K562 (cell line): Measurements from ENCODE around the gene TREX2. TPM values are rescaled to one million over a fixed set of nuclear protein-coding genes. Genes with fewer than 3 reads are reported as not detected.
A peak's percentile ranks its signal among the peaks of the same experiment; 100 is the strongest.

ENCODE experiments used
- HMGN3 ChIP-seq: IDR thresholded peaks from 2 replicates; pipeline ENCODE4 v1.6.1; 2011; ENCODE audit warnings: borderline replicate concordance, low read depth, mild to moderate bottlenecking, mixed read lengths, low read length; ENCODE audit not compliant: insufficient read length; ENCODE audit errors: extremely low read depth
- SREBF2 ChIP-seq: sonication (generic); formaldehyde crosslinking; IDR thresholded peaks from 2 replicates; pipeline ENCODE4 v1.4.0; 2020; ENCODE audit warnings: mild to moderate bottlenecking, missing genetic modification reagents
- TAF1 ChIP-seq: IDR thresholded peaks from 2 replicates; pipeline ENCODE4 v1.6.1; 2011; ENCODE audit warnings: mild to moderate bottlenecking, low read length, moderate library complexity; ENCODE audit not compliant: insufficient read depth, control insufficient read depth, severe bottlenecking; ENCODE audit errors: extremely low read depth
- ZKSCAN8 ChIP-seq: fragments of 200-800 bp; sonication (Bioruptor generic); IDR thresholded peaks from 2 replicates; pipeline ENCODE4 v1.6.1; 2016; ENCODE audit warnings: missing genetic modification characterization, missing compliant biosample characterization
- polyA plus RNA-seq, 8 experiments: library from polyadenylated mRNA; depleted of rRNA in 4 of 8; stranded (reverse) in 5 of 8; unstranded in 3 of 8; fragments of >200 nt; fragmentation: Nextera tagmentation in 2 of 8; fragmentation: Illumina TruSeq in 1 of 8; extraction: Ambion mirVana in 2 of 8; extraction: Trizol in 1 of 8; gene quantifications; 2 replicates each; pipeline versions ENCODE4 v1.2.1 to v1.2.3, GENCODE V29; 2011 to 2014; ENCODE audit warnings: inconsistent platforms in 1 of 8, missing spikeins in 1 of 8
- total RNA-seq, 7 experiments: library from RNA; depleted of rRNA in 6 of 7; stranded (reverse); fragments of >200 nt in 6 of 7; fragmentation: Illumina TruSeq in 2 of 7; extraction: Trizol in 2 of 7; gene quantifications; 2 replicates each; pipeline versions ENCODE4 v1.2.1 to v1.2.3, GENCODE V29; 2011 to 2021; ENCODE audit warnings: low replicate concordance in 1 of 7
- TF ChIP-seq, protein P1 (sequence below): fragments of 450-650 bp; IDR thresholded peaks from 2 replicates; pipeline ENCODE4 v1.6.1; 2018; ENCODE audit not compliant: partially characterized antibody

The TREX2 gene
- total and polyA plus RNA-seq, 9 of the 15 experiments (the other 6 are each of a cell fraction or from before 2014, with no cell fraction given) = 0.07 to 1.5 (median 0.33) TPM; not detected in 2

DNA sequence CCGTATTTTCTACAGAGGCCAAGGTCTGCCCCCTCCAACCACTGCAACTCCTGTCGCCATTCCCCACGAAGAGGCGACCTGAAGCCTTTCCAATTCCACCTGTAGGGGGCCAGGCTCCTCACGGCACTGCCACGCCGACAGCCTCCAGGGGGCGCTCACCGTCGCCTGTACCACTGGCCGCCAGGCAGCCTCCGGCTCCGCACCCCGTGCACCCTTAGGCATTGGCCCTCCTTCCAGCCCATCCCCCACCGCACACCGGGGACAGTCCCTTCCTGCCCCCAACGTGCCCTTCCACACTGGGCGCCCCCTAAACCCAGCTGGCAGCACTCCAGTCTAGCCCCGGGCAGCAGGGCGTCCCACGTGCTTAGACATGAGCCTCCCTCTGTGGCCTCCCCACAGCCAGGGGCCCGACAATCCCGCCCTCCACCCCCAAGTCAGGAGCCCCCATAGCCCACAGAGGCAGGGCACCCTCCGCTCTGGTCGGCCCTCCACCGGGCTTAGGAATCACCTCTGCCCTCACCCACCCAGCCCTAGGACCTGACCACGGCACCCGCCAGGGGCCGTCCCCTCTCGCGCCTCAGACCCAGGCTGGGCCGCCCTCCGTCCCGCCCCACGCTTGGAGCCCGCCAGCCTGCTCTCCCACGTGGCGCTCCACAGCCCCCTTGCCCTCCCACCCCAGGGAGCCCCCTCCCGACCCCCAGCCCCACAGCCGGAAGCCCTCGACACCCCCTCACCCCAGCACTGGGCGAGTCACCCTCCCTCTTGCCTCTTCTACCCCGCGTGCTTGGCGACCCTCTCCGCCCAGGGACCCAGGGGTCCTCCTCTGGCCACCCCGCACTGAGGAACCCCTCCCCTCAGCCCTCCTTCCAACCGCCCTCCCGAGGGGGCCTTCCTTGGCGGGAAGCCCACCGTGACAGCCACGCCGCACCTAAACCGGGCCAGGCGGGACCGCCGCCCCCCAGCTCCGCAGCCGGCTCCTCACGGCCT is 45.4 kb downstream of the TREX2 start (continued):
- TF ChIP-seq, protein P1, sequence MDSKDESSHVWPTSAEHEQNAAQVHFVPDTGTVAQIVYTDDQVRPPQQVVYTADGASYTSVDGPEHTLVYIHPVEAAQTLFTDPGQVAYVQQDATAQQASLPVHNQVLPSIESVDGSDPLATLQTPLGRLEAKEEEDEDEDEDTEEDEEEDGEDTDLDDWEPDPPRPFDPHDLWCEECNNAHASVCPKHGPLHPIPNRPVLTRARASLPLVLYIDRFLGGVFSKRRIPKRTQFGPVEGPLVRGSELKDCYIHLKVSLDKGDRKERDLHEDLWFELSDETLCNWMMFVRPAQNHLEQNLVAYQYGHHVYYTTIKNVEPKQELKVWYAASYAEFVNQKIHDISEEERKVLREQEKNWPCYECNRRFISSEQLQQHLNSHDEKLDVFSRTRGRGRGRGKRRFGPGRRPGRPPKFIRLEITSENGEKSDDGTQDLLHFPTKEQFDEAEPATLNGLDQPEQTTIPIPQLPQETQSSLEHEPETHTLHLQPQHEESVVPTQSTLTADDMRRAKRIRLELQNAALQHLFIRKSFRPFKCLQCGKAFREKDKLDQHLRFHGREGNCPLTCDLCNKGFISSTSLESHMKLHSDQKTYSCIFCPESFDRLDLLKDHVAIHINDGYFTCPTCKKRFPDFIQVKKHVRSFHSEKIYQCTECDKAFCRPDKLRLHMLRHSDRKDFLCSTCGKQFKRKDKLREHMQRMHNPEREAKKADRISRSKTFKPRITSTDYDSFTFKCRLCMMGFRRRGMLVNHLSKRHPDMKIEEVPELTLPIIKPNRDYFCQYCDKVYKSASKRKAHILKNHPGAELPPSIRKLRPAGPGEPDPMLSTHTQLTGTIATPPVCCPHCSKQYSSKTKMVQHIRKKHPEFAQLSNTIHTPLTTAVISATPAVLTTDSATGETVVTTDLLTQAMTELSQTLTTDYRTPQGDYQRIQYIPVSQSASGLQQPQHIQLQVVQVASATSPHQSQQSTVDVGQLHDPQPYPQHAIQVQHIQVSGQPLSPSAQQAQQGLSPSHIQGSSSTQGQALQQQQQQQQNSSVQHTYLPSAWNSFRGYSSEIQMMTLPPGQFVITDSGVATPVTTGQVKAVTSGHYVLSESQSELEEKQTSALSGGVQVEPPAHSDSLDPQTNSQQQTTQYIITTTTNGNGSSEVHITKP = peak; percentile 19
- TF ChIP-seq SREBF2 (CRISPR knock-in tag) (no peak), HMGN3 (peak; percentile 39), TAF1 (no peak), ZKSCAN8 (CRISPR knock-in tag) (no peak)
